IPS DF 19.7 (cell line): ENCODE measurements around the gene ARPC5L.
"Not testable (repeated sequence)": the region's sequence is repeated elsewhere in the genome, so short reads cannot be mapped to it uniquely, and the experiment has no call there.

Source experiments
- DNase-seq: peaks from one replicate; pipeline ENCODE4 v3.0.0-alpha.2; 2013; ENCODE audit warnings: low read depth, low spot score

ARPC5L gene

GRCh38 chr9:124890179-124890578 is 28.2 kb downstream of the ARPC5L start:
- DNase-seq, result no peak

- DNase-seq, result no peak
Observed at GRCh38 chr9:124894035-124894740, 32.3 kb downstream of the ARPC5L start.

GRCh38 chr9:124894741-124895170 is 32.8 kb downstream of the ARPC5L start:
- peak; percentile 47 for DNase-seq

- no peak for DNase-seq
Observed at GRCh38 chr9:124897570-124898460, 35.9 kb downstream of the ARPC5L start.

- no peak for DNase-seq
Observed at GRCh38 chr9:124899845-124900244, 37.9 kb downstream of the ARPC5L start.

GRCh38 chr9:124906966-124907365 is 45.0 kb downstream of the ARPC5L start:
- DNase-seq, result no peak

GRCh38 chr9:124908098-124908497 is 46.2 kb downstream of the ARPC5L start:
- DNase-seq, result no peak

GRCh38 chr9:124911766-124912165 is 49.8 kb downstream of the ARPC5L start:
- DNase-seq, result no peak

- no peak for DNase-seq
Observed at GRCh38 chr9:124913378-124913777, 51.4 kb downstream of the ARPC5L start.

- no peak for DNase-seq
Observed at GRCh38 chr9:124914753-124915405, 52.9 kb downstream of the ARPC5L start.

- DNase-seq, result not testable (repeated sequence)
Observed at GRCh38 chr9:124920394-124920793, 58.5 kb downstream of the ARPC5L start.
